ENCODE data around the gene ITCH.

- TF ChIP-seq CTCF (IDR thresholded peaks at IDR 0.05; ENCODE audit: poor library complexity), result no peak
- TF ChIP-seq EZH2 (IDR thresholded peaks at IDR 0.05; ENCODE audit: borderline replicate concordance), result no peak
- no peak for TF ChIP-seq EZH2phosphoT487 (IDR thresholded peaks at IDR 0.05; ENCODE audit: low read depth, severe bottlenecking, unreplicated experiment)
Measured at GRCh38 chr20:34546751-34547181, 183.7 kb downstream of the ITCH start.
